NCI-H510A (cell line): ENCODE data around the gene WDR18.

ENCODE experiments used
- DNase-seq: peaks from one replicate; lab custom pipeline; 2025; lab: John Stamatoyannopoulos, UW

The WDR18 gene, protein sequence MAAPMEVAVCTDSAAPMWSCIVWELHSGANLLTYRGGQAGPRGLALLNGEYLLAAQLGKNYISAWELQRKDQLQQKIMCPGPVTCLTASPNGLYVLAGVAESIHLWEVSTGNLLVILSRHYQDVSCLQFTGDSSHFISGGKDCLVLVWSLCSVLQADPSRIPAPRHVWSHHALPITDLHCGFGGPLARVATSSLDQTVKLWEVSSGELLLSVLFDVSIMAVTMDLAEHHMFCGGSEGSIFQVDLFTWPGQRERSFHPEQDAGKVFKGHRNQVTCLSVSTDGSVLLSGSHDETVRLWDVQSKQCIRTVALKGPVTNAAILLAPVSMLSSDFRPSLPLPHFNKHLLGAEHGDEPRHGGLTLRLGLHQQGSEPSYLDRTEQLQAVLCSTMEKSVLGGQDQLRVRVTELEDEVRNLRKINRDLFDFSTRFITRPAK

DNA sequence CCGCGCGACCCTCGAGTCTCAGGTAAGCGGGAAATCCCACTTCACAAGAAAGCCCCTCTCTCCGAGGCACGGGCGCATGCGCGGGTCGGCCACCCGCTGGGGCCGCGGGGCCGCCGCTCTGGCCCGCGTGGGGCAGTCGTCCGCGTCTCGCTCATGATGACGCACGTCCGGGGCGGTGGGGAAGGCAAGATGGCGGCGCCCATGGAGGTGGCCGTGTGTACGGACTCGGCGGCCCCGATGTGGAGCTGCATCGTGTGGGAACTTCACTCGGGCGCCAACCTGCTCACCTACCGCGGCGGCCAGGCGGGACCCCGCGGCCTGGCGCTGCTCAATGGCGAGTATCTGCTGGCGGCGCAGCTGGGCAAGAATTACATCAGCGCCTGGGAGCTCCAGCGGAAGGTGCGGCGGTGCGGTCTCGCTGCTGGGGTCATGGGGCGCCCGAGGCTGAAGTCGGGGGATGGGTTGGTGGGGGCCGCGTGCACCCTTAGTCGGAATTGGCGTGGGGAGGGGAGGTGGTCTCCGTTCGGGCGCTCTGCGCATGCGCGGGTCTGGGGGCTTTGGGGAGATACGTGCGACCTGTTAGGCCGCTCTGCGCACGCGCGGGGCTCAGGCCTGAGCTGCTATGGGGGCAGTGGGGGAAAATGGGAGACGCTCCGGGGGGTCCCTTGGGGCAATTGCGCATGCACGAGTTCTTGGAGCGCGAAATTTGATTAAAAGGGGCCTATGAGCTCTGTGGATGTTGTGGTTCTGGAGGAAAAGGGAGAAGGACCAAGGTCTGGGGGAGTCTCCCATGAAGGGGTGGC lies at the start of gene WDR18:
WDR18 (plus strand) TSS at position 181 of the 803 bp plus-strand sequence; CDS start at position 190, 9 bp downstream.
- DNase-seq, result peak; percentile 82

DNA sequence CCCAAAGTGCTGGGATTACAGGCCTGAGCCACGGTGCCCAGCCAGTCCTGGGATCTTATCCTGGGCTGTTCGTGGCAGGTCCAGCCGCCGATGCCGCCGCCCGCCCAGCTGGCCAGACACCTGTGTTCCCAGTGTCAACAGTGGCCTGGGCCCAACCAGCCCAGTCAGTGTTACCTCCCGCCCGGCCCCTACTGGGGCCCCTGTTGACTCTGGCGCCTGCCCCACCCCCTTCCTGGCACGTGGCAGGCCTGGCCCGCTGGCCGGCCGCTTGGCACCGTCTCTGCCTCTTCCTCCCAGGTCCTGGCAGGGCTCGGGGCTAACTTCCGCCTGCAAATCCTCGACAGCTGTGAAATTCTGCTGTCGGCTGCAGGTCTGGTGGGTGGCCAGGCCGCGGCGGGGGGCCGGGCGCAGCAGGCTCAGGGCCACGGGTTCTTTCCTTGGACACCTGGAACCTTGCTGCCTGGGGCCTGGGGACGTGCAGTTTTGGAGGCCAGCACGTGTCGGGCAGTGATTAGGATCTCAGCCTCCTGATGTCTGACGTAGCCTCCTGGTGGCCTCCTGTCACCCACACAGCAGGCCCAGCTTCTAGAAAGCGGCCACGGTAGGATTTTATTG lies 49.2 kb upstream of the WDR18 start:
- no peak for DNase-seq

DNA sequence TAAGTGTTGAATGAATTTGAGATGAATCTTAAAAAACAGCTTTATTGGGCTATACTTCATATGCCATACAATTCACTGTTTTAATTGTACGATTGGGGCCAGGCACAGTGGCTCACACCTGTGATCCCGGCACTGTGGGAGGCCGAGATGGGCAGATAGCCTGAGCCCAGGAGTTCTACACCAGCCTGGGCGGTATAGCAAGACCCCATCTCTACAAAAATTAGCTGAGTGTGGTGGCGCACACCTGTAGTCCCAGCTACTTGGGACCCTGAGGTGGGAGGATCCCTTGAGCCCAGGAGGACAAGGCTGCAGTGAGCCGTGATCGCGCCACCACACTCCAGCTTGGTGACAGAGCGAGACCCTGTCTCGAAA lies 48.0 kb upstream of the WDR18 start:
- DNase-seq, result no peak

DNA sequence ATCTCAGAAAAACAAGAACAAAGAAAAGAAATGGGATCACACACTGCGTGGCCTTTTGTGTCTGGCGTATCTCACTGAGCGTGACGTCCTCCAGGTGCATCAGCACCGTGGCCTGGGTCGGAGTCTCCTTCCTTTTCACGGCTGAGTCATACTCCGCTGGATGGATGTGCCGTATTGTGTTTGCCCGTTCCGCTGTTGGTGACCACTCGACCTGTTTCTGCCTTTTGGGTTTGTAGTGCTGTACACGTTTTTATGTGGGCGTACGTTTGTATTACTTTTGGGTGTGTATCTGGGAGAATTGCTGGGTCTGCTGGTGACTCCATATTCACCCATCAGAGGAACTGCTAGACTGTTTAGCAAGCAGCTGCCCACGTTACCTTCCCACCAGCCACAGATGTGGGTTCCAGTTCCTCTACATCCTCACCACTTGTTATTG lies 46.9 kb upstream of the WDR18 start:
- no peak for DNase-seq

DNA sequence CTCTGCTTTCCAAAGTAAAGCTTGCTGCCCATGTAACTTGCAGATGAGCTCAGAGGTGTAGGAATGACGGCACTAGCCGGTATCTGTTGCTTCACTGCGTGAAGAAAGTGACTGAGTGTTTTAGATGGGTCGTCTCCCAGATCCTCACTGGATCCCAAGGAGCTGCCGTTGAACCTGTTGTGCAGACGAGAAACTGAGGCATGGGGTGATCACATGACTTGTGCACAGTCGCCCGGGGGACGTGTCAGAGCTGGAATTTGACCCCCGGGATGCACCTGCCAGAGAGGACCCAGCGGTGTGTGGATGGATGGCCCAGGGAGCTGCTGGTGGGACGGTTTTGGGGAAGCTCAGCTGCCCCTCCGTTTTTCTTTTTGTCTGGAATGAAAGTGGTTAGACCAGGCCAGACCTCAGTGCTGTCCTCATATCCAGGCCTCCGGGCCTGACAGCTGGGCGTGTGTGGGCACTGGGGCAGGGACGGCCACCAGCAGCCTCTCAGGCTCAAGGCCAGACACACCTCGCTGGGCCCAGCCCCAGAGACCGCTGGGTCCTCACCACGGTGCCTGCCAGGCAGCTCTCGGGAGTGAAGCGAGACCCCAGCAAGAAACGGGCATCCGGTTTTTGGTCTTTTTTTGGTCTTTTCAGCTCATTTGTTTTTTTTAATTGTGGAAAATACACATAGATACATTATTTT lies 45.8 kb upstream of the WDR18 start:
- no peak for DNase-seq

DNA sequence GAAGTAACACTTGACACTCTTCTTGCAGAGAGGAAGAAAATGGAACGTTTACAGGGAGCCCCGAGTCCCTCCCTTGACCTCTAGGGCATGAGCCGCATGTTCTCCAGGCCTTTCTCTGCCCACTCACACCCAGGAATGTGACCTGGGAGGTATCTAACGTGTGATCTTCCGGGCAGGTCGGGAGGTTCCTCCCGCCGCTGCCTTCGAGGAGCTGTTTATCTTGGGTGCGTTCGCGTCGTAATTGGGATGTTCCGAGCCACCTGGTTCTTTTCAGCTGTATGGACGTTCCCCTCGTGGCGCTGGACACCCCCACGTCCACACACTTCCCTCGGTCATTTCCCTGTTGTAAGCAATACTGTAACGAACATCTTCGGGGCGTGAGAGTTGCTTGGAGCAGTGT lies 44.7 kb upstream of the WDR18 start:
- DNase-seq, result no peak

DNA sequence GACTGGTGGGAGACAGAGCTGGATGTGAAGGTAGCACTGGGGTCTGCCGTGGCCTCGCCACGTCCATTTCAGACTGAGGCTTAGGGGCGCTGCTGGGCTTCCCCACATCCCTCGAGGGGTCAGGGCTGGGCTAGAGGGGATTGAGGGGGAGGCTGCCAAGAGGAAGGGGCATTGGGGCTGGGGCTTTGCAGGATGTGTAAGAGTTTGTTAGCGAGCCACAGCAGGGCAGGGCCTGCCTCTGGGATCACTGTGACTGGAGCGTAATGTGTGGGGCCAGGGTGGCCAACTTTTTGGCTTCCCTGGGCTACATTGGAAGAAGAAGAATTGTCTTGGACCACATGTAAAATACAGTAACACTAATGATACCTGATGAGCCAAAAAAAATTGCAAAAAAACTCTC lies 44.2 kb upstream of the WDR18 start:
- no peak for DNase-seq

DNA sequence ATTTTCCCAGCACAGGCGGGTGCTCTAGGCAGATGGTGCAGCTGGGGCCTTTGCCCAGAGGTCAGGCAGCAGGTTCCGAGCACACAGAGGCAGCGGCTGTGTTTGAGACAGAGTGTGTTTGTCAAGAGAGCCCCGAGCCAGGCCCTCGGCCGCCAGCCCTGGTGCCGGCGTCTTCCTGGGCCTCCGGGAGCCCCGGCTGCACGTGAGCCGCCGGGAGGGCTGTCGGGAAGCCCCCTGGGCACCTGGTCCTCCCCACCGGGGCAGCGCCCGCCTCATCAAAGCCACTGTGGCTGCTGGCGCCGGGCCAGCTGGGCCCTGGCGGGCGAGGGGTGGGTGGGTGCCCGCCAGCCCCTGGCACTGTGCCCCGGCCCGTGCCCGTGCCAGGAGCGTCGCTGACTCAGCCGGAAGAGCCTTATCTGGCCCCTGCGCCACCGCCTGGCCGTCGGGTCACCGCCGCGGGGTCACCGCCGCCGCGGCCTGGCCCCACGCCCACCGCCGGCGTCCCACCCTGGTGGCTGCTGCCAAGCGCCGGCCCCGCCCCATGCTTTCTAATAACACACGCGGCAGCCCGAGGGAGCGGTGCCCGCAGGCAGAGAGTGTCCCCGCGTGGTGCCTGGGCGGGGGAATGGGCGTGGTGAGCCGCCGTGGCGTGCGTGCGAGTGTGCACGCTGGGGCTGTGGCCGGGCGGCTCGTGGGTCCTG lies 43.4 kb upstream of the WDR18 start:
- DNase-seq, result no peak

DNA sequence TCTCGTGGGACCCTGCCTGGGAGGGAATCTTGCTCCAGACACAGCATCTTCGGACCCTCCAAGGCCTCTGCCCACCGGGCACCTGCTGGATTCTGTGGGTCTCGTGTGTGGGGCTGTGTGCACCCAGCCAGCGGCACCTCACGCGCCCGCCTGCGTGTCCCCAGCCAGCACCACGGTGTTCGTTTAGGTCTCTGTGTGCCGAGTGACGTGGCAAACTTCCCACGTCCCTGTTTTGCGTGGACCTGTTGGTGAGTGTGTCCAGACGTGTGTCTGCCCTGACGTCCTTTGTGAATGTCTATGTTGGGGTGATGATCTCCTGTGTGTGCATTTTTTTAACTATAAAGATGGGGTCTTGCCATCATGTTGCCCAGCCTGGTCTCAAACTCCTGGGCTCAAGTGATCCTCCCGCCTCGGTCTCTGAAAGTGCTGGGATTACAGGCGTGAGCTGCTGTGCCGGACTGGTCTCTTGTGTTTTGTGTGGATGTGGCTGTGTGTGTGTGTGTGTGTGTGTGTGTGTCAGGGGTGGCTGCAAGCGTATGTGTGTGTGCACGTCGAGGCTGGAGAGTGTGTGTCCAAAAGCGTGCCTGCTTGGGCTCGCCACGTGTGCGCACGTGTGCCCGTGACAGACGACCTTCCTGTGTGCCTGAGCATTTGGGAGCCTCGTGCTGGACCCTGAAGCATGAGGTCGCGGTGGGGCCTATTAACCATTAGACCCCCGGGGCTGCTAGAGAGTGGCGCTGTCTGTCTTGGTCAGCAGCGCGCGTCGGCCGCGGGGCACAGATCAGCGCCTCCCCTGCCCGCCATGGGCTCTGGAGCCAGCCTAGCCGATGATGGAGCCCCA lies 42.6 kb upstream of the WDR18 start:
- no peak for DNase-seq

DNA sequence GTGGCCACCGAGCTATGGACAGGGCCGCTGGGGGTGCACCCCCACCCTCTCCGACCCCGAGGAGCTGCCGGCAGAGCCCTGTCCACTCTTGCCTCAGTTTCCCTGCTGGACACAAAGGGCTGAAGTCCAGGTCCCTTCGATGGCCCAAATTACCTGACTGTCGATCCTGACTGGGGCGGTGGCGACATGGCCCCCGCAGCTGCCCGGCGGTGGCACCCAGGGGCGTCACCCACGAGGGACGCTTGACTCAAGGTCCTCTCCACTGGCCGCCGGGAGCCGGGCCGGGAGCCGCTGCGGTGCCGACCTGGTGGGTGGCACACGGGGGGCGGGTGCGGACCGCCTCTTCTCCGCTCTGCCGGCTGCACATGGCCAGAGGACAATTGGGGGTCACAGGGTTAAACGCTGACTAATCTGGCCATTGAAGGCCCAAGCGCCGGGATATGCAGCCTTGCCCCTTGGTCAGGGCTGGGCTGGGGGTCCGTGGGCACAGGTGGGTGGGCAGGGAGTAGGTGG lies 42.0 kb upstream of the WDR18 start:
- DNase-seq, result no peak

DNA sequence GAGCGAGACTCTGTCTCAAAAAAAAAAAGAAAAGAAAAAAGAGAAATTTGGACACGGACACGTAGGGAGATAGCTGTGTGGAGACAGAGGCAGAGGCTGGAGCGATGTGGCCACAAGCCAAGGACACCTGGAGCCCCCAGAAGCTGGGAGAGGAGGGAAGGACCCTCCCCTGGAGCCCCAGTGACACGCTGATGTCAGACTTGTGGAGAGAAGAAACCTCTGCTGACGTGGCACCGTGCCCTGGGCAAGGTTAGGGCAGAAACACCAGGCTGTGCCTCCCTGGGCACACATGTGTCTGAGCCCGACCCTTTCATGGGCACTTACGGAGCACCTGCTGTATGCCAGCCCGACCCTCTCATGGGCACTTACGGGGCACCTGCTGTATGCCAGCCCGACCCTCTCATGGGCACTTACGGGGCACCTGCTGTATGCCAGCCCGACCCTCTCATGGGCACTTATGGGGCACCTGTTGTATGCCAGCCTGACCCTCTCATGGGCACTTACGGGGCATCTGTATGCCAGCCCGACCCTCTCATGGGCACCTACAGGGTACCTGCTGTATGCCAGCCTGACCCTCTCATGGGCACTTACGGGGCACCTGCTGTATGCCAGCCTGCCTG lies 40.5 kb upstream of the WDR18 start:
- DNase-seq, result no peak

DNA sequence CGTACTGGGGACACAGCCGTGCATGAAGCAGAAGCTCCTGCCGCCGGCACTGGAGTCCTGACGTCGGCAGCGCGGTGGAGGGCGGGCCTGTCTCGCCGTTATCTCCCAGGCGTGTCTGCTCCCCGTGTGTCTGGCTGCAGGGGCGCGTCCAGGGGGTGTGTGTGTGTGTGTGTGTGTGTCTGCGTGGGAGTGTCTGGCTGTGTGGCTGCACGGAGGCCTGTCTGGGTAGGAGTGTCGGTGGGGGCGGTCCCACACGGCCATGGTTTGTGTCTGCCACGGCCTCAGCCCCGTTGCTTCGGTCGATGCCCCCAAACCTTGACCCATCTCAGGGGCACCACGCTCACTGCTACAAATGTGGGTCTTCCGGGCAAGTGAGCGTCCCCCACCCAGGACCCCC lies 40.0 kb upstream of the WDR18 start:
- DNase-seq, result no peak

DNA sequence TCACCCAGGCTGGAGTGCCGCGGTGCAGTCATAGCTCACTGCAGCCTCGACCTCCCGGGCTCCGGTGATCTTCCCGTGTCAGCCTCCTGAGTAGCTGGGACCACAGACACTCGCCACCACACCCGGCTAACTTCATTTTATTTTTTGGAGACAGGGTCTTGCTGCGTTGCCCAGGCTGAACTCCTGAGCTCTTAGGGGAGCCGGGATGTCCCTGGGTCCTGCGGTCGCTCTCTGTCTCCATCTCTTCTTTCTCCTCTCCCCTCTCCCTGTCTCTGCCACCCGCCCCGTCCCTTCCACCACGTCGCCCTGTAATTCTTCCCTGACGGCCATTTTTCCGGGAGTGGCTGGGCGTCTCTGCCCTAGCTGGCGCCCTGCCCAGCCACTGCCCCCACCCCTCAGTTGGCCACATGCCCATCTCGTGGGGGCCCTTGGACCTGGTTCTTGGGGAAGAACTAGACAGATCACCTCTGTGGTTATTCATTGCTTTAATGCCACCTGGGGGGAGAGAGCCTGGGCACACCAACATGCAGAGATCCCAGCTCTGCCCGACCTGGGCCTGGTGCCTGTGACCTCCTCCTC lies 39.4 kb upstream of the WDR18 start:
- DNase-seq, result no peak

DNA sequence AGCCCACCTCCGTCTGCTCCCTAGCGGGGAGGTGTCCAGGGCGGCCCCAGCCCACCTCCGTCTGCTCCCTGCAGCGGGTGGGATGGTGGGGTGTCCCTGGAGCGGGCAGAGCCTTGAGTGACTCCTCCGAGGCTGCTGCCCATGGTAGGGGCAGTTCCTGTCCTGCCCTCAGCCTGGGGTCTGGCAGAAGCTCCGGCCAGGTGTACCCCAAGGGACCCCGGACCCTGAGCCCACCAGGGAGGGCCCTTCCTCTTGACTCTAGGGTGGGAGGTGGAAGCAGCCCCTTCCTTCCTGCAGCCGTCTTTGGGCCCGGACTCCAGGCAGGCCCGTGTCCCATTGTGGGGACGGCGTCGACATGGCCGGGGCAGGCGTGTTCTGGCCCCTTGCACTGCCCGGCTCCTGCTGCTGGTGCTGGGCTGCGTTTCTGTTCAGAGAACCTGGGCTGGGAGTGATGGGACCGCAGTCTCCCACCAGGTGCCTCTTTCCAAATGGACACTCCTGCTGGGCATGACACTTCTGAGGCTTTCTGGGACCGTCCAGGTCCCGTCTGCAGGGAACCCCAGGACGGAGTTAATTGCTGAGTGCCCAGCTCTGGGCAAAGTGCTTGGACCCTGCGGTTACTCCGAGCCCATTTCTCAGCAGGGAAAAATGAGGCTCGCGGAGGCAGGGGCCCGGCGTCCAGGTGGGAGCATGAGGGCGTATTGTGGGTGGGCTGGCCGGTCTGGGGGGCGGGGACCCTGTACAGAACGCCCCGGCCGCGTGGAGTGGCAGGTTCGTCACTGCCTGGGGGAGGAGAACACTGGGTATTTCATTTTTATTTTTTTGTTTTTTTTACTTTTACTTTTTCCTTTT lies 38.5 kb upstream of the WDR18 start:
- no peak for DNase-seq

DNA sequence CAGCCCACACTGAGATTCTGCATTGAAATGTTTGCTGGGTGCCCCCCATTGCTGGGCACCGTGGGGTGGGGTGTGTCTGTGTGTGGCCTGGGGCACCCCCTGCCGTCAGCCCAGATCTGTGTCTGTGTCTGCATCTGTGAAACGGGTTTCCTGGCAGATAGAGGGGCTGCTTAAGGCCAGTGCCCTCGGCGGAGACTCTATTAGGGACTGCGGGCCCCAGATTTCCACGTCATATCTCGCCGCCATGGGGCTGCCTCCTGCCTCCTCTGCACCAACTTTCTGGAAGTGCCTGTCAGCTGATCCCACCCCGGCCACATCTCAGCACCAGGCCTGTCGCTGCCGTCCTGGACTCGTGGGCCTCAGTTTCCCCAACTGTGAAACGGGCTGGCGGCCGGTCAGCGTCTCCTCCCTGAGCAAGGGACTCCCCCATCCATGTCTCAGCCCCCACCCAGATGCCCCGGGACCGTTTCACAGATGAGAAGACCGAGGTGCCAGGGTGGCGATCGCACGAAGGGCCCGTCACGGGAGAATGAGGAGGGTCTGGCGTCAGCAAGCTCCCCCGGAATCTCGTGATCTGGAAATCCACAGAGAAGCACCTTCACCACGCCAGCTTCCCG lies 36.9 kb upstream of the WDR18 start:
- DNase-seq, result no peak

DNA sequence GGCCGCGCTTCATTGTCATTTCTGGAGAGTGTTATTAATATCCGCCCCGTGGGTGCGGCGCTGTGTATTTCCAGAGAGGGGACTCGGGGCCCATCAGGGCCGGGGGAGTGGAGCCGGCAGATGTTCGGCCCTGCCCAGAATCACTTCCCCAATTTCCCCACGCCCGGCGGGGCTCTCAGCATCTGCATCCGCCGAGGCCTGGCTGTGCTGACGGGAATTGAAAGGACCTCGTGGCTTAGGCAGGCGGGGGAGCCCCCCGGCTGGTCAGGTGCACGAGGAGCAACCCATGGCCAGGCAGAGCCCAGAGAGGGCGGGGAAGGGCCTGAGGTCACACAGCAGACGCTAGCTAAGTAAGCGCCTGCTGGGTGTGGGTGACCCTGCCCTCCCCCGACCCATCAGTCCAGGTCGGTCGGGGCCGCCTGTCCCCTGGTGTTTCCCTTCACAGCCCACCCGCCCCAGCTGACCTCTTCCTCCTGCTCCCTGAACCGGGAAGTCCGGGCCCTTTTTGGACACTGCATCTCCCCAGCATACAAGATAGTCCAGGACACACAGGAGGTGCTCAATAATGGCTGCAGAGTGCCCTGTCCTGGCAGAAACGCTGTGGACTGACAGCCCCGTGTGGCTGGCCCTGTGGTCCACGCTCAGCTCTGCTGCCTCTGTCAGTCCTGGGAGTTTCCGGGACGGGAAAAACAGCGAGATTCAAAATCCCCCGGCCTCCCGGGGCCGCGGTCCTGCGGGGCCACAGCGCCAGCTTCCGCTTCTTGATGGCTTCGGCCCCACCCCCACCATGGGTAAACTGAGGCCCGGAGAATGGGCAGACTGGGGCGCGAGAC lies 36.2 kb upstream of the WDR18 start:
- DNase-seq, result no peak

DNA sequence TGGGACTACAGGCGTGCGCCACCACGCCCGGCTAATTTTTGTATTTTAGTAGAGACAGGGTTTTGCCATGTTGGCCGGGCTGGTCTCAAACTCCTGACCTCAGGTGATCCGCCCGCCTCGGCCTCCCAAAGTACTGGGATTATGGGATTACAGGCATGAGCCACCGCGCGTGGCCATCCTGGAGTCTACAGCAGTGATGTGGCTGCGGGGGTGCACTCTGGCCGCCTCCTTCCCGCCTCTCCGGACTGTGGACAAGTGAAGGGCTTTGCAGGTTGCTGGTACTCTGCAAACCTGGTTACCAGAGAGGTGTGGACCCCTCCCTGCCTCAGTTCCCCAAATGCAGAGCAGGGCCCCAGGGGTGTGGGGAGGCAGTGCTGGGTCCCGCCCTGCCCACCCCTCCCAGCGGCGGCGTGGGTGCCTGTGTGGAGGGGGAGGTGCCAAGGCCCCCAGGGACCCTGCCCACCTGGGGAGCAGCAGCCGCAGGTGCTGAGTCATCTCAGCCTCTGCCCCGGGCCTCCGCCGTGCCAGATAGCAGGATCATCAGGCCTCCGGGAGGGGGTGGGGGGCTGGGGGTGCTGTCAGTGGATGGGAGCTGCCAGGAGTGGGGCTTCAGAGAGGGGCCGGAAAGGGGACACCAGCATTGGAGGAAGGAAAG lies 35.2 kb upstream of the WDR18 start:
- no peak for DNase-seq
